ENCODE data around the gene SMARCD2. TPM values are rescaled to one million over a fixed set of nuclear protein-coding genes. Genes with fewer than 3 reads are reported as not detected.

The SMARCD2 gene
- total and polyA plus RNA-seq, 2 of the 13 experiments (the other 11 are each of a cell fraction or from before 2014, with no cell fraction given) = 122 to 150 TPM

DNA sequence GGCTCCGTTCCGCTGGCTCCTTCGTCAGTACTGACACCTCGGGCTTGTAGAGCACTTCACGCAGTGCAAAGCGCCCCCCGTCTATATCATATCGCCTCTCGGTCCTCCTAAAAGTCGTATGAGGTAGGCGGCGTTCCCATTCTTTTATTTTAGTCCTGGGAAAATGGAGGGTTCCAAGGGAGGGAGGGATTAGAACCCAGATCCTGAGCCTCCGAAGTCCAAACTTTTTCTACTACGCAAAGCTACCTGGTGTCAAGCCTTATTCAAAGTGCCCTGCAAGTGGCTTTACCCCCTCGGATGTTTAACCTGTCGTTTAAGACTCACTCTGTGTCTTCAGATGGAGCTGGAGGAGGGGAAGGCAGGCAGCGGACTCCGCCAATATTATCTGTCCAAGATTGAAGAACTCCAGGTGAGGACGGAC is 14.7 kb downstream of the SMARCD2 start (continued):
- TF ChIP-seq ZBTB14 (CRISPR knock-in tag; IDR thresholded peaks at IDR 0.05) (no peak), ZNF274 (CRISPR knock-in tag; IDR thresholded peaks at IDR 0.05) (no peak; the same call in 1 of the 2 replicates), FOXK1 (CRISPR knock-in tag; IDR thresholded peaks at IDR 0.05; ENCODE audit: borderline replicate concordance, low read depth) (no peak), ZNF512 (CRISPR knock-in tag; IDR thresholded peaks at IDR 0.05) (no peak), ZNF142 (CRISPR knock-in tag; IDR thresholded peaks at IDR 0.05) (0 out of 2 replicates have a peak, but pooled peaks have one; percentile 7), NR0B2 (CRISPR knock-in tag; IDR thresholded peaks at IDR 0.05) (0 out of 2 replicates have a peak, but pooled peaks have one; percentile 10), MED1 (CRISPR knock-in tag; IDR thresholded peaks at IDR 0.05) (no peak), ISX (CRISPR knock-in tag; conservative IDR thresholded peaks at IDR 0.05) (no peak), E2F1 (CRISPR knock-in tag; IDR thresholded peaks at IDR 0.05) (no peak; the same call in 1 of the 2 replicates), PTBP1 (IDR thresholded peaks at IDR 0.05; ENCODE audit: low read depth, low read length, poor library complexity, severe bottlenecking) (no peak), ZNF780A (CRISPR knock-in tag; IDR thresholded peaks at IDR 0.05) (no peak), ZBTB8A (CRISPR knock-in tag; IDR thresholded peaks at IDR 0.05; ENCODE audit: borderline replicate concordance, low read depth) (no peak), AHR (CRISPR knock-in tag; IDR thresholded peaks at IDR 0.05) (0 out of 2 replicates have a peak, but pooled peaks have one; percentile 10), ZNF33B (CRISPR knock-in tag; IDR thresholded peaks at IDR 0.05) (no peak), PHF21A (CRISPR knock-in tag; IDR thresholded peaks at IDR 0.05) (0 out of 2 replicates have a peak, but pooled peaks have one; percentile 10), ZNF225 (CRISPR knock-in tag; IDR thresholded peaks at IDR 0.05) (no peak), SRSF4 (IDR thresholded peaks at IDR 0.05; ENCODE audit: low read depth, low read length, poor library complexity, severe bottlenecking) (no peak), SP2 (CRISPR knock-in tag; IDR thresholded peaks at IDR 0.05) (no peak)
